ENCODE measurements around the gene C1orf21. TPM values are rescaled to one million over a fixed set of nuclear protein-coding genes. Genes with fewer than 3 reads are reported as not detected.

The C1orf21 gene
- polyA plus RNA-seq, 1 donor from 2014 or later: 1.7 TPM

GRCh38 chr1:184487531-184488193 is 100.8 kb downstream of the C1orf21 start:
- Mint-ChIP-seq H3K4me1 (peaks cover 0 to 6% (median 0%) of the 10 kb centered on the region in 3 donors), H3K9me3 (peaks cover 0 to 4% (median 0%) of the 10 kb centered on the region in 3 donors), H3K4me3 (no peak overlapping the region), H3K36me3 (no peaks in the 10 kb centered on the region), H3K27ac (no peak overlapping the region), H3K27me3 (peaks cover 3% of the 10 kb centered on the region)

GRCh38 chr1:184489908-184490307 is 103.1 kb downstream of the C1orf21 start:
- H3K4me3 Mint-ChIP-seq: no peak overlapping the region
- H3K36me3 Mint-ChIP-seq: no peaks in the 10 kb centered on the region
- H3K27me3 Mint-ChIP-seq: peaks cover 1% of the 10 kb centered on the region
- H3K27ac Mint-ChIP-seq: no peak overlapping the region
- H3K9me3 Mint-ChIP-seq: peaks cover 0 to 2% (median 0%) of the 10 kb centered on the region in 3 donors
- peaks cover 0 to 8% (median 4%) of the 10 kb centered on the region in 3 donors for H3K4me1 Mint-ChIP-seq

- no peaks in the 10 kb centered on the region for H3K27me3 Mint-ChIP-seq
- peaks cover 0 to 2% (median 0%) of the 10 kb centered on the region in 3 donors for H3K9me3 Mint-ChIP-seq
- no peaks in the 10 kb centered on the region for H3K36me3 Mint-ChIP-seq
- peaks cover 0 to 10% (median 7%) of the 10 kb centered on the region in 3 donors for H3K4me1 Mint-ChIP-seq
- peak overlapping the region in 1 of 4 donors; percentile 9 for H3K4me3 Mint-ChIP-seq
- H3K27ac Mint-ChIP-seq: no peak overlapping the region
Measured at GRCh38 chr1:184492536-184492935, 105.7 kb downstream of the C1orf21 start.

- Mint-ChIP-seq H3K4me1 (peaks cover 0 to 10% (median 7%) of the 10 kb centered on the region in 3 donors), H3K4me3 (no peak overlapping the region), H3K27ac (no peak overlapping the region), H3K9me3 (no peaks in the 10 kb centered on the region), H3K36me3 (no peaks in the 10 kb centered on the region), H3K27me3 (no peaks in the 10 kb centered on the region)
Measured at GRCh38 chr1:184493987-184494388, 107.2 kb downstream of the C1orf21 start.

- H3K27me3 Mint-ChIP-seq: no peaks in the 10 kb centered on the region
- no peaks in the 10 kb centered on the region for H3K36me3 Mint-ChIP-seq
- H3K27ac Mint-ChIP-seq: no peak overlapping the region
- peaks cover 0 to 10% (median 7%) of the 10 kb centered on the region in 3 donors for H3K4me1 Mint-ChIP-seq
- H3K9me3 Mint-ChIP-seq: no peaks in the 10 kb centered on the region
- H3K4me3 Mint-ChIP-seq: peak overlapping the region in 1 of 4 donors; percentile 23
Measured at GRCh38 chr1:184494929-184495328, 108.1 kb downstream of the C1orf21 start.

GRCh38 chr1:184497959-184498723 is 111.3 kb downstream of the C1orf21 start:
- no peaks in the 10 kb centered on the region for H3K27me3 Mint-ChIP-seq
- H3K4me3 Mint-ChIP-seq: no peak overlapping the region
- peaks cover 0 to 7% (median 4%) of the 10 kb centered on the region in 3 donors for H3K4me1 Mint-ChIP-seq
- no peak overlapping the region for H3K27ac Mint-ChIP-seq
- no peaks in the 10 kb centered on the region for H3K36me3 Mint-ChIP-seq
- H3K9me3 Mint-ChIP-seq: no peaks in the 10 kb centered on the region

- H3K27me3 Mint-ChIP-seq: no peaks in the 10 kb centered on the region
- H3K4me1 Mint-ChIP-seq: peaks cover 0 to 5% (median 2%) of the 10 kb centered on the region in 3 donors
- no peak overlapping the region for H3K27ac Mint-ChIP-seq
- H3K36me3 Mint-ChIP-seq: no peaks in the 10 kb centered on the region
- H3K9me3 Mint-ChIP-seq: no peaks in the 10 kb centered on the region
- H3K4me3 Mint-ChIP-seq: no peak overlapping the region
Measured at GRCh38 chr1:184499616-184500015, 112.8 kb downstream of the C1orf21 start.

GRCh38 chr1:184502161-184502560 is 115.3 kb downstream of the C1orf21 start:
- Mint-ChIP-seq H3K36me3 (no peaks in the 10 kb centered on the region), H3K27me3 (no peaks in the 10 kb centered on the region), H3K4me3 (no peak overlapping the region), H3K4me1 (no peaks in the 10 kb centered on the region), H3K9me3 (no peaks in the 10 kb centered on the region), H3K27ac (peak overlapping the region in 1 of 3 donors; percentile 26)

- Mint-ChIP-seq H3K9me3 (no peaks in the 10 kb centered on the region), H3K4me1 (no peaks in the 10 kb centered on the region), H3K4me3 (no peak overlapping the region), H3K27ac (no peak overlapping the region), H3K27me3 (no peaks in the 10 kb centered on the region), H3K36me3 (no peaks in the 10 kb centered on the region)
Measured at GRCh38 chr1:184503221-184503749, 116.5 kb downstream of the C1orf21 start.

GRCh38 chr1:184504040-184504954 is 117.5 kb downstream of the C1orf21 start:
- Mint-ChIP-seq H3K4me3 (no peak overlapping the region), H3K9me3 (no peaks in the 10 kb centered on the region), H3K27me3 (no peaks in the 10 kb centered on the region), H3K27ac (no peak overlapping the region), H3K36me3 (no peaks in the 10 kb centered on the region), H3K4me1 (no peaks in the 10 kb centered on the region)

- Mint-ChIP-seq H3K36me3 (no peaks in the 10 kb centered on the region), H3K4me3 (no peak overlapping the region), H3K27me3 (no peaks in the 10 kb centered on the region), H3K27ac (no peak overlapping the region), H3K4me1 (no peaks in the 10 kb centered on the region), H3K9me3 (no peaks in the 10 kb centered on the region)
Measured at GRCh38 chr1:184504955-184505338, 118.1 kb downstream of the C1orf21 start.

- H3K27me3 Mint-ChIP-seq: no peaks in the 10 kb centered on the region
- no peak overlapping the region for H3K27ac Mint-ChIP-seq
- no peaks in the 10 kb centered on the region for H3K36me3 Mint-ChIP-seq
- no peak overlapping the region for H3K4me3 Mint-ChIP-seq
- H3K4me1 Mint-ChIP-seq: no peaks in the 10 kb centered on the region
- no peaks in the 10 kb centered on the region for H3K9me3 Mint-ChIP-seq
Measured at GRCh38 chr1:184506481-184506880, 119.7 kb downstream of the C1orf21 start.

- H3K27ac Mint-ChIP-seq: no peak overlapping the region
- no peaks in the 10 kb centered on the region for H3K4me1 Mint-ChIP-seq
- H3K27me3 Mint-ChIP-seq: no peaks in the 10 kb centered on the region
- no peaks in the 10 kb centered on the region for H3K9me3 Mint-ChIP-seq
- no peak overlapping the region for H3K4me3 Mint-ChIP-seq
- H3K36me3 Mint-ChIP-seq: no peaks in the 10 kb centered on the region
Measured at GRCh38 chr1:184507165-184507564, 120.3 kb downstream of the C1orf21 start.

- H3K36me3 Mint-ChIP-seq: no peaks in the 10 kb centered on the region
Measured at GRCh38 chr1:184507604-184508280, 120.9 kb downstream of the C1orf21 start.

More at GRCh38 chr1:184507604-184508280, 120.9 kb downstream of the C1orf21 start:
- H3K27me3 Mint-ChIP-seq: no peaks in the 10 kb centered on the region
- H3K4me3 Mint-ChIP-seq: no peak overlapping the region
- H3K4me1 Mint-ChIP-seq: no peaks in the 10 kb centered on the region
- no peaks in the 10 kb centered on the region for H3K9me3 Mint-ChIP-seq
- no peak overlapping the region for H3K27ac Mint-ChIP-seq

All from IgD-negative memory B cell (primary cell).